Natural killer cell treated with Interleukin-12 subunit alpha and Interleukin-12 subunit beta and Interleukin-15 and Interleukin-18, amount 100 ng/mL, for 72 hours (primary cell): ENCODE data around the gene MACROD2. TPM values are rescaled to one million over a fixed set of nuclear protein-coding genes. Genes with fewer than 3 reads are reported as not detected.

Experiments
- ATAC-seq, 2 donors: fragments of 150-1000 bp; cut with Tn5 transposase in 1 of 2; sonication (Bioruptor Pico), chemical (Tn5 transposase) in 1 of 2; 2 replicates each; pipeline ENCODE4 v1.10.0; 2021
- DNase-seq: peaks from one replicate; pipeline ENCODE4 v3.0.0; 2022; ENCODE audit warnings: low spot score
- H3K27ac Mint-ChIP-seq, 2 donors: 1 replicate in 1 of 2; 2 replicates in 1 of 2; pipeline ENCODE4 v1.8.0; 2022; ENCODE audit warnings: mixed read lengths in 2 of 2, mild to moderate bottlenecking in 1 of 2, moderate library complexity in 1 of 2
- H3K27me3 Mint-ChIP-seq, 2 donors: 1 replicate in 1 of 2; 2 replicates in 1 of 2; pipeline ENCODE4 v1.8.0; 2022; ENCODE audit warnings: mixed read lengths in 2 of 2
- H3K36me3 Mint-ChIP-seq: one replicate; pipeline ENCODE4 v1.8.0; 2022; ENCODE audit warnings: mixed read lengths
- H3K4me1 Mint-ChIP-seq, 2 donors: 1 replicate in 1 of 2; 2 replicates in 1 of 2; pipeline ENCODE4 v1.8.0; 2022; ENCODE audit warnings: low read depth in 2 of 2, mixed read lengths in 2 of 2, mild to moderate bottlenecking in 1 of 2
- H3K4me3 Mint-ChIP-seq: one replicate; pipeline ENCODE4 v1.8.0; 2022; ENCODE audit warnings: mixed read lengths
- H3K9me3 Mint-ChIP-seq: 2 replicates; pipeline ENCODE4 v1.8.0; 2022; ENCODE audit warnings: mixed read lengths
- total RNA-seq, 2 donors: library from RNA; stranded (reverse); gene quantifications; one replicate each; pipeline ENCODE4 v1.2.3, GENCODE V29; 2022

The MACROD2 gene
- total RNA-seq, 2 donors from 2014 or later: not detected

DNA sequence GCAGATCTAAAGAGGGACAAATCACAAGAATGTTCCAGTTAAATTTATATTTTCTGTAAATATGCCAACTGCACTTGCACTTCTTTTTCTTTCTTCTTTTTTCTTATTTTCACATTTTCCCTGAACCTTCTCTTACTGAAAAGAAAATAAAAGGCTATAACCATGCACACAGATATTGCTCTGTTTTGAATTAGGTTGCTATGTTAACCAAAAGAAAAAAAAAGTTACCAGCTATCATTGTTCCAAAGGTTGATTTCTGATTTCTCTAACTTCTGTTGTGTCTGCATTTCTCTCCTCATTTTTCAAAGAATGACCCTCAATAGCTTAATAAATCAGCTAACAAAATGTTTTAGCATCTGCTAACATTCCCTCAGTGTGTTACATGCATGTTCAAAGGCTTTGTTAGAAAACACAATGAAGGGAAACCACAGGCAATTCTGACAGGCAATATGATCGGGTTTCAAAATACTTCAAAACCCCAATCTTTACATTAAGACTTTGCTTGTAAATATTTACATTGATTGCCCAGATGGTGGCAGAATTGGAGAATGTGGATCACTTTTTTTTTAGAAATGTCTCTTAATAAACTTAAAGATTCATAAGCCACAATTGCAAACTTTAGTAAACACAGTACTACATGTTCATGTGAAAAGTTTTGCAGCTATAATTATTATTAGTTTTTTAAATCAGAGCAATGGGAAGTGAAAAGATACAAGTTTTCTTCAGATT is 1270.4 kb downstream of the MACROD2 start:
- H3K27me3 Mint-ChIP-seq: no peaks in the 10 kb centered on the region
- no peaks in the 10 kb centered on the region for H3K4me1 Mint-ChIP-seq
- no peak overlapping the region for H3K27ac Mint-ChIP-seq
- no peak overlapping the region for H3K4me3 Mint-ChIP-seq
- DNase-seq (no peak), ATAC-seq (no peak)
- H3K36me3 Mint-ChIP-seq: peaks cover 5% of the 10 kb centered on the region
- H3K9me3 Mint-ChIP-seq: peaks cover 11% of the 10 kb centered on the region

DNA sequence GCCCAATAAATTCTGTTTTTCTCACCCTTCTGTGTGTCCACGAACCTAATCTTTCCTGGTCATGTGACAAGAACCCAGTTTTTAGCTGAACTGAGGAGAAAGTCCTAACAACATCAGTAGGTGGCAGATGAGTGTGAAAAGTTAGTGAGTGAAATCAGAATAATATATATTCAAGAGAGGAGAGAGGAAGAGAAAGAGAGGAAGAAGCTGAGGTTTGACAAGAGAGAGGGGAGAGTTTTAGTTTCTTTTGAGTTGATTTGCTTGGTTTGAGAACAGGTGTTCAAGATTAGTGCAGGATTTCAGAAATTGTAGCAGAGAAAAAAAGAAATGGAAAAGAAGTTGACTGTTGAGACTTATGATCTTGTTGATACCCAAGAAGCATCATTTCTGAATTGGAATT is 1272.6 kb downstream of the MACROD2 start:
- H3K36me3 Mint-ChIP-seq: peaks cover 5% of the 10 kb centered on the region
- DNase-seq (no peak), ATAC-seq (no peak)
- H3K4me3 Mint-ChIP-seq: no peak overlapping the region
- peaks cover 5% of the 10 kb centered on the region for H3K9me3 Mint-ChIP-seq
- no peaks in the 10 kb centered on the region for H3K4me1 Mint-ChIP-seq
- no peaks in the 10 kb centered on the region for H3K27me3 Mint-ChIP-seq
- no peak overlapping the region for H3K27ac Mint-ChIP-seq

DNA sequence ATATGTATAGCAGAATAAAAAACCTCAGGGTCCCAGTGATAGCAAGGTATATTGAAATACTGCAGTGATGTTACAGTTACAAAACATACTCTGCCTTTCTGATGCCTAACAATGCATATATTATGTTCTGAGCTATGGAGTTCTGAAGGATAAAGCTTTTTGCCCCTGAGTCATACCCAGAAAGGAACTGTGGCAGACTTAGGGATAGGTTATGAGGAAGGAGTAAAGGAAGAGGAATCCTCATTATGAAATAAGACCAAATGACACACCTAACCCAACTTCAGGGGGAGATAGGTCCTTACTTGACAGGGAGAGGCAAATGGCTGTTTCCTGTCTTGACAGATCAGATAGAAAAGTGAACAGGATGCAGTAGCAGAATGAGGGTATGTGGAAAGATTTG is 1282.7 kb downstream of the MACROD2 start:
- no peak overlapping the region for H3K4me3 Mint-ChIP-seq
- ATAC-seq (no peak), DNase-seq (no peak)
- H3K36me3 Mint-ChIP-seq: peaks cover 8% of the 10 kb centered on the region
- no peaks in the 10 kb centered on the region for H3K27me3 Mint-ChIP-seq
- H3K27ac Mint-ChIP-seq: no peak overlapping the region
- H3K4me1 Mint-ChIP-seq: no peaks in the 10 kb centered on the region
- H3K9me3 Mint-ChIP-seq: peaks cover 20% of the 10 kb centered on the region

DNA sequence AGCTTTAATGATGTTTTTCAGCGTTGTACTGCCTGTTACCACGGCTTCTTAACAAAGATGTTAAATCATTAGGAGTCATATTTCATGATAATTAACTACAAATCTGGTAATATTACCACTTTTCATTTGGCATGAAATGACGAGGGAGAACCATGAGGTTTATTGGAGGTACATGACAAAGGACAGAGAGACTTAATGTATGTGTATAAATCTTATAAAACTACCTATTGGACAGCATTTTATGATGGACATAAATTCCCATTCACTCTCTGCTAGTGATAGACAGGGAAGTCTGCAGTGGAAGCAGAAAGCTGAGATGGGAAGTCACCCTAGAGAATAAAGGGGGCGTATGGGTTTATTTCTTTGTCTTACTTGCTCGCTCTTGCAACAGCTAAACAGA is 1292.0 kb downstream of the MACROD2 start:
- H3K4me1 Mint-ChIP-seq: no peaks in the 10 kb centered on the region

DNA sequence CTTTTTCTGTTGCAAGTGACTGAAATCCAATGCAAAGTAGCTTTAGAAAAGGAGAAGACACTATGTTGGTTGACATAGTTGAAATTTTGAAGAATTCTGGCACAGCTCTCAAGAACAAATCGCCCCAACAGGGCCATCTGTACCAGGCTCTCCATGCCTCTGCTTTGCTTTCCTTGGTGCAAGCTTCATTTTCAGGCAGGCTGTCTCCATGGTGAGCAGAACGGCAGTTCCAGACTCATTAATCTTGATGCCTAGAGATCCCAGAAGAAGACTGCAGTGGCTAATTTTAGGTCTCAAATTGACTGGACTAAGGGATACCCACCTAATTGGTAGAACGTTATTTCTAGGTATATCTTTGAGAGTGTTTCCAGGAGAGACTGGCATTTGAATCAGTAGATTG is 1292.8 kb downstream of the MACROD2 start:
- DNase-seq (no peak), ATAC-seq (no peak)
- no peak overlapping the region for H3K4me3 Mint-ChIP-seq
- H3K9me3 Mint-ChIP-seq: peaks cover 8% of the 10 kb centered on the region
- no peaks in the 10 kb centered on the region for H3K4me1 Mint-ChIP-seq
- H3K36me3 Mint-ChIP-seq: peaks cover 5% of the 10 kb centered on the region
- H3K27ac Mint-ChIP-seq: no peak overlapping the region
- no peaks in the 10 kb centered on the region for H3K27me3 Mint-ChIP-seq

More for the DNA sequence above, 1292.0 kb downstream of the MACROD2 start:
- no peaks in the 10 kb centered on the region for H3K27me3 Mint-ChIP-seq
- H3K4me3 Mint-ChIP-seq: no peak overlapping the region
- H3K36me3 Mint-ChIP-seq: peaks cover 10% of the 10 kb centered on the region
- H3K27ac Mint-ChIP-seq: no peak overlapping the region
- H3K9me3 Mint-ChIP-seq: peaks cover 13% of the 10 kb centered on the region
- DNase-seq: no peak
- ATAC-seq: no peak

DNA sequence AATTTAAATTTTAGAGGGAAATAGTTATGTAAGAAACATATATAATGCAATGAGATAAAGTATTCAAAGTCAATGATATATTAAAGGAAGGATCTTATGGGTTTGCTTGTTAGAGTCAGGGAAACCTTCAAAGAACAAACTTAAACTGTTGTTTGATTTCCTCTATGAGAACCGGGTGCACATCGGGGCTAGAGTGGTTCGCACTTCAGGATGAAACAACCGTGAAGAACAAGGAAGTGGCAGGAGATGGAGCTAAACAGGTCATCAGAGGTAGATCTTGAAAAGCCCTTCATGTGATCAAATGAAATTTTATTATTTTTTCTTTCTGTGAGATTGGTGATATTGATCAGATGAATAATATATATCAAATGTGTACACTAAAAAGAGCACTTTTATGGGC is 1294.0 kb downstream of the MACROD2 start:
- Mint-ChIP-seq H3K27me3 (no peaks in the 10 kb centered on the region), H3K36me3 (peaks cover 5% of the 10 kb centered on the region), H3K4me3 (no peak overlapping the region), H3K27ac (no peak overlapping the region), H3K9me3 (peaks cover 11% of the 10 kb centered on the region), H3K4me1 (no peaks in the 10 kb centered on the region)
- DNase-seq (no peak), ATAC-seq (no peak)

DNA sequence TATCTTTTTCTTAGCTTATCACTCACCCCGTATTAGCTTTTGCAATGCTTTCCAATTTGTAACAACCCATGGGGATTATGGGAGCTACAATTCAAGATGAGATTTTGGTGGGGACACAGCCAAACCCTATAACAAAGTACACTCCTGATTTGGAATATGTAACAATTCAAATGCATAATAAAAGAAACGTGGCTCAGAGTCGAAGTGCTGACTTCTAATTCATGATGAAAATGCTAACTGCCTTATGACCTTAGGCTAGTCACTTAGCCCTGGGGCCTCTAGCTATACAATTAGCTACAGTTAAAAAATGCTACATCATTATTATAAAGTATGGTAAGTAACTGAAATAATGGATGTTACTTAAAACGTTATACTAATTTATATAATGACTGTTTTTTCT is 1297.1 kb downstream of the MACROD2 start:
- DNase-seq (no peak), ATAC-seq (no peak)
- peaks cover 14% of the 10 kb centered on the region for H3K9me3 Mint-ChIP-seq
- H3K27ac Mint-ChIP-seq: no peak overlapping the region
- H3K27me3 Mint-ChIP-seq: no peaks in the 10 kb centered on the region
- no peaks in the 10 kb centered on the region for H3K4me1 Mint-ChIP-seq
- no peak overlapping the region for H3K4me3 Mint-ChIP-seq
- H3K36me3 Mint-ChIP-seq: peaks cover 5% of the 10 kb centered on the region

DNA sequence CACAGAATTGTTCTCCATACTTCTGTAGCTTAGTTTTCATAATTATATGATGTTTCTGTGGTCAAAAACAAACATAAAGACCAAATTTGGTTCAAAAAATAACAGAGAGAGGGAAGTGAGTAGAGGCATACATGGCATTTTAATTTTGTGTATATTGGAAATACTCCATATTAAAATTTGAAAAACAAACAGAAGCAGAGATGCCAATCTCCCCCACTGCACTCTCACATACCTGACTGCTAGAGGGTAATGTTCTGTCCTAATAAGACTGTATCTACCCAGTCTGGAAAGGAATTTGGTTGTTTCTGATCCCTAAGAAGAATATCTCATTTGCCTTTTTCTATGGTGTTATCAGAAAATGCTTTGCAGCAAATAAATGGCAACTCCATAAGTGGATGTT is 1301.1 kb downstream of the MACROD2 start:
- H3K9me3 Mint-ChIP-seq: peaks cover 6% of the 10 kb centered on the region
- H3K4me3 Mint-ChIP-seq: no peak overlapping the region

DNA sequence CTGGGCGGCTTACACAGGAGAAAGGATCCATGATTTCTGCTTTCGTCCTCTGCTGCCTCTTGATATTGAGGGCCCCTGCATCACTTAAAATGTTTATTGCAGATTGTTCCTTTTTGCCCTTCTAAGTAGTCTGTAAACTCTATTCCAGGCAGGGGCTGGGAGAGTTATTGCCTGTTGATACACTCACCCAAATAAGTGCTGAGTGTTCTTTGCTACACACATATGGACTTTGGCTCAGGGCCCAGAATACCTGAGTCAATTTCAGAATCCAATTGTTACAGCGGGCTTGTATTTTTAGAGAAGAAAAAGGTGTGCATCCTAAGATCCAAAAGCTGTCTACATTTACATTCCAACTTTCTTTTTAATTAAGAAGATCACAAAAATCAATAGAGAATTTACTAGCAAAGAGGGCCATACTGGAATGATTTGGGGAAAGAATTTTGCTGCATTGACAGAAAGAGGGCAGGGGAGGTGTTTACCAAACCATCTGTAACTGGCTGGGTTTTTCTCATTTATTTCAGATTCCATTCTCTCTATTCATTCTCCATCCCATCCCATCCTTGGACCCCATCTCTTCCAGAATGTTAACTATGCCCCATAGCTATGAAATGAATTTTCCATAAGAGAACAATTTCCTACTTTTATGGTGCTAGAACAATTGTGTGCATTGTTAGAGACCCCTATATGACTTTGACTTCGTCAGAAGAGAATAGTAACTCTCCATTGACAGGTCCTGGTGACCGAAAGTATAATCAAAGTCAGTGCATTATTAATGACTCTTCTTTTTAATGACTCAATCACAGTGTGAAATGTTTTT is 1302.0 kb downstream of the MACROD2 start:
- H3K4me1 Mint-ChIP-seq: no peaks in the 10 kb centered on the region
- H3K27ac Mint-ChIP-seq: no peak overlapping the region
- no peaks in the 10 kb centered on the region for H3K27me3 Mint-ChIP-seq
- H3K4me3 Mint-ChIP-seq: no peak overlapping the region
- H3K36me3 Mint-ChIP-seq: no peaks in the 10 kb centered on the region
- DNase-seq: no peak
- H3K9me3 Mint-ChIP-seq: peaks cover 11% of the 10 kb centered on the region
- no peak for ATAC-seq

More for the DNA sequence above, 1301.1 kb downstream of the MACROD2 start:
- no peak for ATAC-seq
- DNase-seq: no peak
- Mint-ChIP-seq H3K4me1 (no peaks in the 10 kb centered on the region), H3K27ac (no peak overlapping the region), H3K27me3 (no peaks in the 10 kb centered on the region), H3K36me3 (no peaks in the 10 kb centered on the region)

DNA sequence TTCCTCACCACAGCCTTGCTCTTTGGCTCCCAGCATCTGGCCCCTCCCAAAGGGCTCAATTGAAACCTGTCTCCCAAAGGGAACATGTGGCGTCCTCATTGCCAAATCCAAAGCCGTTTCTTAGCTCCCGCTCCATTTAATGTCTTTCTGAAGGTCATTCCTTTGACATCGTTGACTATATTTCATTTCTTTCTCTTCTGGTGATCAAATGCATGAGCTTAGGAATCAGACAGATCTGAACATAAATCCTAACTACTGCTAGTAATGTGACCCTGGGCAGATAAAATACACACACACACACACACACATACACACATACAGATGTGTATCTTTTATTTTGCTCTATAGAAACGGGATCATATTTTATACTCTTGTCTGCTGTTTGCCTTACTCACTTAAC is 1306.8 kb downstream of the MACROD2 start:
- no peaks in the 10 kb centered on the region for H3K4me1 Mint-ChIP-seq
- no peak overlapping the region for H3K27ac Mint-ChIP-seq
- peaks cover 14% of the 10 kb centered on the region for H3K9me3 Mint-ChIP-seq
- H3K27me3 Mint-ChIP-seq: no peaks in the 10 kb centered on the region
- no peaks in the 10 kb centered on the region for H3K36me3 Mint-ChIP-seq
- H3K4me3 Mint-ChIP-seq: no peak overlapping the region
- no peak for ATAC-seq
- no peak for DNase-seq

DNA sequence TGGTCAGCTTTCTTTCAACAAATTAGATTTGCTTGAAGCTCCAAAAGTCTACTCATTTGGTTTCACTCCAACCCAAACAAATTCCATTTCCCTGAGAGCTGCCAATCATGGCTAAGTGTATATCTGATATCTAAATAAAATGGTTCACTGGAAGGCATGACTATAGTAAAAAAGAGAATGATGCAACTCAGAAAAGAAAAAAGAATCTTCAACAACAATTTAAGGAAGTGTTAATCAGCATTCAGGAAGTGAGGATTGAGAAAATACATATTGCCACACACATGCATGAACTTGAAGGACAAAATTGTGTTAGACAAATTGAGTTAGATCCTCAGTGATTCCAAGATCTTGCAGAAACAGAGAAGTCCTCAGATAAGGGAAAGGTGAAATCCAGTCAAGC is 1315.0 kb downstream of the MACROD2 start:
- no peaks in the 10 kb centered on the region for H3K27me3 Mint-ChIP-seq
- DNase-seq (no peak), ATAC-seq (no peak)
- H3K4me3 Mint-ChIP-seq: no peak overlapping the region
- no peak overlapping the region for H3K27ac Mint-ChIP-seq
- H3K36me3 Mint-ChIP-seq: peaks cover 9% of the 10 kb centered on the region
- H3K9me3 Mint-ChIP-seq: peaks cover 7% of the 10 kb centered on the region
- no peaks in the 10 kb centered on the region for H3K4me1 Mint-ChIP-seq

DNA sequence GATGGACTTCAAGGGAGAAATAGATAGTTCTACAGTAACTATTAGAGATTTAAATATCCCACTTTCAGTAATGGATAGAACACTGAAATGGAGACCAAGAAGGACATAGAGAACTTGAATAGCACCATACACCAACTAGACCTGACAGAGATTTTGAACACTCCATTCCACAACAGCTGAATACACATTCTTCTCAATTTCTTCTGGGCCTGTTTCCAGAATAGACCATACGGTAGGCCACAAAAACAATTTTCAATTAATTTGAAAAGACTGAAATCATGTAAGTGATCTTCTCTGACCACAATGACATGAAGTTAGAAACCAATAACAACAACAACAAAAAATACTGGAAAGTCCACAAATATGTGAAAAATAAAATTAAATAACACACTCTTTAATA is 1321.2 kb downstream of the MACROD2 start:
- peaks cover 9% of the 10 kb centered on the region for H3K36me3 Mint-ChIP-seq
- H3K9me3 Mint-ChIP-seq: peaks cover 3% of the 10 kb centered on the region
- no peak for ATAC-seq
- H3K27me3 Mint-ChIP-seq: no peaks in the 10 kb centered on the region
- H3K4me1 Mint-ChIP-seq: no peaks in the 10 kb centered on the region
- DNase-seq: no peak
- H3K27ac Mint-ChIP-seq: no peak overlapping the region
- no peak overlapping the region for H3K4me3 Mint-ChIP-seq

DNA sequence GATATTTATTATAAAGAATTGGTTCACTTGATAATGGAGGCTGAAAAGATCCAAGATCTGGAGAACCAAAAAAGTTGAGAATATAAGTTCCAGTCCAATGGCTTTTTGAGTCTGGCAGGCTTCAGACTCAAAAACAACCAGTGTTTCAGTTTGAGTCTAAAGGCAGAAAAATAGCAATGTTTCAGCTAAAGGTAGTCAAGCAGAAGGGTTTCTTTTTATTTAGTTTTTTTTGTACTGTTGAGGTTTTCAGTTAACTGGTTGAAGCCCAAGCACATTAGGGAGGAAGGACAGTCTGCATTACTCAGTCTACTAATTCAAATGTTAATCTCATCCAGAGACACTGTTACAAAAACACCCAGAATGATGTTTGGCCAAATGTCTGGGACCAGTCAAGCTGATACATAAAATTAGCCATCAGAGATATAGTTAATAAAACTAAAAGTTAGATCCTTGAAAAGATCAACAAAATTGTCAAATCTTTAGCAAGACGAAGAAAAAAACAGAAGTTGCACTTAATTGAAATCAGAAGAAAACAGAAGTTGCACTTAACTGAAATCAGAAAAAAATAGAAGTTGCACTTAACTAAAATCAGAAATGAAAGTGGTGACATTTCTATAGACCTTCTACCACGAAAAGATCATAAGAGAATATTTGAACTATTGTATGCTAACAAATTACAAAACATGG is 1322.4 kb downstream of the MACROD2 start:
- Mint-ChIP-seq H3K9me3 (peaks cover 3% of the 10 kb centered on the region), H3K4me3 (no peak overlapping the region), H3K36me3 (peaks cover 9% of the 10 kb centered on the region), H3K27me3 (no peaks in the 10 kb centered on the region), H3K27ac (no peak overlapping the region), H3K4me1 (no peaks in the 10 kb centered on the region)
- DNase-seq (no peak), ATAC-seq (no peak)

DNA sequence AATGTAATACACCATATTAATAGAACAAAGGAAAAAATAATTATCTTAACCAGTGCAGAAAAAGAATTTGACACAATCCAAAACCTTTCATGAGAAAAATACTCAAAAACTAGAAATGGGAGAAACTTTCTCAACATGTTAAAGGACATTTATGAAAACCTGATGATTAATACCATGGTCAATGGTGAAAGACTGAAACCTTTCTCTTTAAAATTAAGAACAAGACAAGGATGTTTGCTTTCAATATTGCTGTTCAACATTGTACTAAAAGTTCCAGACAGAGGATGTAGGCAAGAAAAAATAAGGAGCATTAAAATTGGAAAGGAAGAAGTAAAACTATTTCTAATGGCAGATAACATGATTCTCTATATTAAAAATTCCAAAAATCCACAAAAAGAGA is 1323.4 kb downstream of the MACROD2 start:
- H3K4me3 Mint-ChIP-seq: no peak overlapping the region
- H3K4me1 Mint-ChIP-seq: no peaks in the 10 kb centered on the region
- H3K27ac Mint-ChIP-seq: no peak overlapping the region
- H3K9me3 Mint-ChIP-seq: peaks cover 3% of the 10 kb centered on the region
- ATAC-seq (no peak), DNase-seq (no peak)
- no peaks in the 10 kb centered on the region for H3K27me3 Mint-ChIP-seq
- H3K36me3 Mint-ChIP-seq: peaks cover 9% of the 10 kb centered on the region
